ENCODE results near the gene RBM33. TPM values are rescaled to one million over a fixed set of nuclear protein-coding genes. Genes with fewer than 3 reads are reported as not detected.

Gene RBM33
- total and polyA plus RNA-seq, 9 of the 15 experiments (the other 6 are each of a cell fraction or from before 2014, with no cell fraction given) = 4.4 to 80.7 (median 27.3) TPM

DNA sequence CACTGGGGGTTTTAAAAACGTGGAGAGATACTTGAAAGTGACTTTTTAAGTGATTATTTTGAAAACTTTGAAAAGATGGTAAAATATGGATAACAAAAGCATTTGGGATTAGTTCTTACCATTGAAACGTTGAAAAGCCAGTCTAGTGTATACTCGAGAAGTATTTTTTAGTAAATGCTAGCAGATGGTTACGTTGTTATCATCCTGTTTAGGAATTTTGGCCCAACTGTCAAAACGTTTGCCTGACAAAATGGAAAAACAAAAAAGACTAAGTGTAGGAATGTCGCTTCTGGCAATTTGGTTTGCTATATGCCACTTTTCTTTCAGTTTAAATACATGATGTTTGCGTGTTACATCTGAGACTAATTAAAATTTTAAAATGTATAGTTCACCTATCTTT, 1.2 kb downstream of the RBM33 start:
- H3K9me1 ChIP-seq (ENCODE audit: control insufficient read depth, insufficient read depth, low read length) = no peaks in the 10 kb centered on the region
- FAIRE-seq (peak; percentile 11), ATAC-seq (no peak), DNase-seq (ENCODE audit: extremely low read depth in 1 of 4, low spot score in 3 of 4) (no peak)
- ChIA-PET POLR2A (no interaction called here), CTCF (ENCODE audit: low intra/inter-chr PET ratio) (no interaction called here)
- peaks cover 22% of the 10 kb centered on the region for H3K9me3 ChIP-seq (replicated peaks; ENCODE audit: control insufficient read depth, insufficient read depth, low read depth, low read length)
- intact Hi-C loops (cut with micrococcal nuclease) = no loop called here
- peaks cover 80% of the 10 kb centered on the region for H3K79me2 ChIP-seq (ENCODE audit: control insufficient read depth, insufficient read depth, low read length)
- no peak overlapping the region for H2AFZ ChIP-seq (ENCODE audit: low read depth, low read length)
- peaks cover 61% of the 10 kb centered on the region for H3K36me3 ChIP-seq (ENCODE audit: control insufficient read depth, insufficient read depth, low read length)
- H3K4me3 ChIP-seq = peak overlapping the region; percentile 80
- H3K4me2 ChIP-seq (ENCODE audit: insufficient read depth, low read length) = peak overlapping the region; percentile 97
- H3K27me3 ChIP-seq (ENCODE audit: control insufficient read depth in 2 of 2, insufficient read depth in 2 of 2, low read length in 2 of 2) = no peaks in the 10 kb centered on the region
- peak overlapping the region in 1 of 2 experiments; percentile 95; a peak in 3 of 4 replicates for H3K9ac ChIP-seq (ENCODE audit: insufficient read depth in 1 of 2, low read depth in 2 of 2, low read length in 2 of 2)
- in situ Hi-C loops (cut with MboI) = no loop called here
- WGBS (ENCODE audit: insufficient coverage, low coverage, missing lambda C conversion rate) = 1% methylated on average over 7 of the region's 7 CpGs
- H3K27ac ChIP-seq (ENCODE audit: extremely low read depth, low read depth, low read length) = peak overlapping the region; percentile 93; the same call in 2 of the 3 replicates
- 0 out of 2 replicates have a peak, but pooled peaks cover 4% of the 10 kb centered on the region for H4K20me1 ChIP-seq (replicated peaks; ENCODE audit: control insufficient read depth, insufficient read depth, low read length)
- BruUV-seq (replicated peaks) = no TSS peak
- H3K4me1 ChIP-seq (replicated peaks in 1 of 2; ENCODE audit: control insufficient read depth in 2 of 2, insufficient read depth in 2 of 2, low read length in 2 of 2) = peaks cover 6 to 15% of the 10 kb centered on the region in 2 experiments; a peak in 4 of 5 replicates
- TF ChIP-seq ZNF311 (CRISPR knock-in tag; IDR thresholded peaks at IDR 0.05) (no peak), RFX7 (CRISPR knock-in tag; IDR thresholded peaks at IDR 0.05) (no peak), ILF3 (IDR thresholded peaks at IDR 0.05; ENCODE audit: borderline replicate concordance) (0 out of 2 replicates have a peak, but pooled peaks have one; percentile 7), ZNF583 (CRISPR knock-in tag; IDR thresholded peaks at IDR 0.05) (no peak), ZNF134 (CRISPR knock-in tag; conservative IDR thresholded peaks at IDR 0.05) (no peak), E2F3 (CRISPR knock-in tag; IDR thresholded peaks at IDR 0.05) (no peak), CXXC5 (CRISPR knock-in tag; IDR thresholded peaks at IDR 0.05) (no peak), MECOM (CRISPR knock-in tag; IDR thresholded peaks at IDR 0.05) (no peak), ETV1 (tag; conservative IDR thresholded peaks at IDR 0.05; ENCODE audit: low read depth) (no peak), ZSCAN29 (IDR thresholded peaks at IDR 0.05) (no peak), POLR2AphosphoS2 (IDR thresholded peaks at IDR 0.05; ENCODE audit: low read length) (no peak)
- TF ChIP-seq, protein P1, sequence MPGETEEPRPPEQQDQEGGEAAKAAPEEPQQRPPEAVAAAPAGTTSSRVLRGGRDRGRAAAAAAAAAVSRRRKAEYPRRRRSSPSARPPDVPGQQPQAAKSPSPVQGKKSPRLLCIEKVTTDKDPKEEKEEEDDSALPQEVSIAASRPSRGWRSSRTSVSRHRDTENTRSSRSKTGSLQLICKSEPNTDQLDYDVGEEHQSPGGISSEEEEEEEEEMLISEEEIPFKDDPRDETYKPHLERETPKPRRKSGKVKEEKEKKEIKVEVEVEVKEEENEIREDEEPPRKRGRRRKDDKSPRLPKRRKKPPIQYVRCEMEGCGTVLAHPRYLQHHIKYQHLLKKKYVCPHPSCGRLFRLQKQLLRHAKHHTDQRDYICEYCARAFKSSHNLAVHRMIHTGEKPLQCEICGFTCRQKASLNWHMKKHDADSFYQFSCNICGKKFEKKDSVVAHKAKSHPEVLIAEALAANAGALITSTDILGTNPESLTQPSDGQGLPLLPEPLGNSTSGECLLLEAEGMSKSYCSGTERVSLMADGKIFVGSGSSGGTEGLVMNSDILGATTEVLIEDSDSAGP (CRISPR knock-in tag; IDR thresholded peaks at IDR 0.05) = no peak
- TF ChIP-seq, protein P2, sequence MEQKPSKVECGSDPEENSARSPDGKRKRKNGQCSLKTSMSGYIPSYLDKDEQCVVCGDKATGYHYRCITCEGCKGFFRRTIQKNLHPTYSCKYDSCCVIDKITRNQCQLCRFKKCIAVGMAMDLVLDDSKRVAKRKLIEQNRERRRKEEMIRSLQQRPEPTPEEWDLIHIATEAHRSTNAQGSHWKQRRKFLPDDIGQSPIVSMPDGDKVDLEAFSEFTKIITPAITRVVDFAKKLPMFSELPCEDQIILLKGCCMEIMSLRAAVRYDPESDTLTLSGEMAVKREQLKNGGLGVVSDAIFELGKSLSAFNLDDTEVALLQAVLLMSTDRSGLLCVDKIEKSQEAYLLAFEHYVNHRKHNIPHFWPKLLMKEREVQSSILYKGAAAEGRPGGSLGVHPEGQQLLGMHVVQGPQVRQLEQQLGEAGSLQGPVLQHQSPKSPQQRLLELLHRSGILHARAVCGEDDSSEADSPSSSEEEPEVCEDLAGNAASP (IDR thresholded peaks at IDR 0.05) = no peak
- TF ChIP-seq, protein P3, sequence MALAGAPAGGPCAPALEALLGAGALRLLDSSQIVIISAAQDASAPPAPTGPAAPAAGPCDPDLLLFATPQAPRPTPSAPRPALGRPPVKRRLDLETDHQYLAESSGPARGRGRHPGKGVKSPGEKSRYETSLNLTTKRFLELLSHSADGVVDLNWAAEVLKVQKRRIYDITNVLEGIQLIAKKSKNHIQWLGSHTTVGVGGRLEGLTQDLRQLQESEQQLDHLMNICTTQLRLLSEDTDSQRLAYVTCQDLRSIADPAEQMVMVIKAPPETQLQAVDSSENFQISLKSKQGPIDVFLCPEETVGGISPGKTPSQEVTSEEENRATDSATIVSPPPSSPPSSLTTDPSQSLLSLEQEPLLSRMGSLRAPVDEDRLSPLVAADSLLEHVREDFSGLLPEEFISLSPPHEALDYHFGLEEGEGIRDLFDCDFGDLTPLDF (CRISPR knock-in tag; IDR thresholded peaks at IDR 0.05) = no peak

Measured in K562 (cell line).